HEK293T (cell line): ENCODE results near the gene EXPH5.

Experiments
- ARNT ChIP-seq: fragments of 450-650 bp; IDR thresholded peaks from 2 replicates; pipeline ENCODE4 v1.6.1; 2017; ENCODE audit warnings: mild to moderate bottlenecking
- BHLHE40 ChIP-seq: fragments of 450-650 bp; IDR thresholded peaks from 2 replicates; pipeline ENCODE4 v1.6.1; 2016; ENCODE audit warnings: mild to moderate bottlenecking, moderate library complexity, borderline replicate concordance
- CTBP1 ChIP-seq: fragments of 450-650 bp; IDR thresholded peaks from 2 replicates; pipeline ENCODE4 v1.6.1; 2016; ENCODE audit warnings: borderline replicate concordance
- FOXA1 ChIP-seq: fragments of 450-650 bp; IDR thresholded peaks from 2 replicates; pipeline ENCODE4 v1.6.1; 2016; ENCODE audit warnings: mild to moderate bottlenecking
- NFRKB ChIP-seq: fragments of 450-650 bp; IDR thresholded peaks from 2 replicates; pipeline ENCODE4 v1.6.1; 2016; ENCODE audit warnings: mild to moderate bottlenecking, moderate library complexity
- ZNF384 ChIP-seq: fragments of 450-650 bp; IDR thresholded peaks from 2 replicates; pipeline ENCODE4 v1.6.1; 2016
- TF ChIP-seq, protein P1 (sequence below): fragments of 450-650 bp; IDR thresholded peaks from 2 replicates; pipeline ENCODE4 v1.6.1; 2016

DNA sequence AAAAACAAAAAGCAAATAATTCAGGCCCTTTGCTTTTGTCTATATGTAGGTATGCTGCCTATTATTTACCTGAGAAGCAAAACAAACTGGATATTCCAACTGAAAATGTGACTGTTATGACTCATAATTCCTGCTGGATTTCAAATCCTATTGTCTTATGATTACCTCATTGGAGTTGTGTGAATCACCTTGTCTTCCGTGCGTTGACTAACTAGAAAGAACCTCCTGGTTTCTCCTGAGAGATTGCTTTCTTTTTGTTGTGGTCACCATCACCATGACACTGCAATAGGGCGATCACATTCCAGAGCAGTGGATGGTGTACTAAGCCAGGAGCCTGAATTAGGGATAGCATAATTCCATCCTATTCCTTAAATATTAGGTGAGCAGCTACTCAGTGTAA, 23.0 kb upstream of the EXPH5 start:
- TF ChIP-seq ZNF384 (no peak), NFRKB (no peak), BHLHE40 (no peak), CTBP1 (no peak), FOXA1 (no peak), ARNT (no peak)
- TF ChIP-seq, protein P1, sequence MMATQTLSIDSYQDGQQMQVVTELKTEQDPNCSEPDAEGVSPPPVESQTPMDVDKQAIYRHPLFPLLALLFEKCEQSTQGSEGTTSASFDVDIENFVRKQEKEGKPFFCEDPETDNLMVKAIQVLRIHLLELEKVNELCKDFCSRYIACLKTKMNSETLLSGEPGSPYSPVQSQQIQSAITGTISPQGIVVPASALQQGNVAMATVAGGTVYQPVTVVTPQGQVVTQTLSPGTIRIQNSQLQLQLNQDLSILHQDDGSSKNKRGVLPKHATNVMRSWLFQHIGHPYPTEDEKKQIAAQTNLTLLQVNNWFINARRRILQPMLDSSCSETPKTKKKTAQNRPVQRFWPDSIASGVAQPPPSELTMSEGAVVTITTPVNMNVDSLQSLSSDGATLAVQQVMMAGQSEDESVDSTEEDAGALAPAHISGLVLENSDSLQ, result no peak
